GF-D8 (cell line): Measurements from ENCODE around the gene NGEF.
"Not testable (repeated sequence)": the region's sequence is repeated elsewhere in the genome, so short reads cannot be mapped to it uniquely, and the experiment has no call there.

Experiments used
- DNase-seq: peaks from one replicate; lab custom pipeline; 2025; lab: John Stamatoyannopoulos, UW

NGEF gene, protein sequence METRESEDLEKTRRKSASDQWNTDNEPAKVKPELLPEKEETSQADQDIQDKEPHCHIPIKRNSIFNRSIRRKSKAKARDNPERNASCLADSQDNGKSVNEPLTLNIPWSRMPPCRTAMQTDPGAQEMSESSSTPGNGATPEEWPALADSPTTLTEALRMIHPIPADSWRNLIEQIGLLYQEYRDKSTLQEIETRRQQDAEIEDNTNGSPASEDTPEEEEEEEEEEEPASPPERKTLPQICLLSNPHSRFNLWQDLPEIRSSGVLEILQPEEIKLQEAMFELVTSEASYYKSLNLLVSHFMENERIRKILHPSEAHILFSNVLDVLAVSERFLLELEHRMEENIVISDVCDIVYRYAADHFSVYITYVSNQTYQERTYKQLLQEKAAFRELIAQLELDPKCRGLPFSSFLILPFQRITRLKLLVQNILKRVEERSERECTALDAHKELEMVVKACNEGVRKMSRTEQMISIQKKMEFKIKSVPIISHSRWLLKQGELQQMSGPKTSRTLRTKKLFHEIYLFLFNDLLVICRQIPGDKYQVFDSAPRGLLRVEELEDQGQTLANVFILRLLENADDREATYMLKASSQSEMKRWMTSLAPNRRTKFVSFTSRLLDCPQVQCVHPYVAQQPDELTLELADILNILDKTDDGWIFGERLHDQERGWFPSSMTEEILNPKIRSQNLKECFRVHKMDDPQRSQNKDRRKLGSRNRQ

DNA sequence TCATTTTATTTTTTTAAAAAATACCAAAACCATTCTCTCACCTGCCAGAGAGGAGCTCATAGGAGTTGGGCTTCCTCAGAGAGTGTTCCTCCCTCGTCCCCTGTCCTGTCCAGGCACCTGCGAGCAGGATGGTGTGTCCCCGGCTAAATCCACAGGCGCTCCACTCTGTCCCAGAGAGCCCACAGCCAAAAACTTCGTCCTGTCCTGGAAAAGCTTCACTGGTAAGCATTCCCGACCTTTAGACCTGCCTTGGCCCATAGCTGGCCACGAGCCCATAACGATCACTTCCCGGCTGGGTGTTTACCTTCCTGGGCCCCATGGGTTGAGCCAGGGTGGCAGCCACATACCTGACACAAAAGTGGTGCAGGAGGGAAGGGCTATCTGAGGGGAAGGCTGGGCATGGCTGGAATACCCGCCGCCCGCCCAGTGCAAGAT, at the start of gene NGEF:
TSS of gene NGEF (minus strand) at position 230 of the 435 bp plus-strand sequence. CDS start 38,366 bp downstream, outside the sequence.
- DNase-seq, result no peak

DNA sequence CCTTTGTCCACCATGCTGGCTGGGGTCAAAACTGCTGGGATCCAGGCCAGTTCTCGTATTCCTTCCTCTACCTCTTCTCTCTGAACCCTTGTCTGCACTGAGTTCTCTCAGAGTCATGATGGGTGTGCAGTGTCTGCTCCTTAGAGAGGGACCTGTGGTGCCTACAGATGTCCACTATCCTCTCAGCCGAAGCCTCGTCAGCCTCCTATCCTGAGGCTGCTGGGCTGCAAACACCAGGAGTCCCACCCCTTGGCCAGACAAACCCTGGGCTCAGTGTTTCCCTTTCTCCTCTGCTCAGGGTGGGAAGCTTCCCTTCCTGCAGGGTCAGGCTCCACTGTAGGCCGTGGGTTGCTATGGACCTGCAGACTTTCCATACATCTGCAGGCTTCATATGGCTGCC, 49.4 kb upstream of the NGEF start:
- no peak for DNase-seq

DNA sequence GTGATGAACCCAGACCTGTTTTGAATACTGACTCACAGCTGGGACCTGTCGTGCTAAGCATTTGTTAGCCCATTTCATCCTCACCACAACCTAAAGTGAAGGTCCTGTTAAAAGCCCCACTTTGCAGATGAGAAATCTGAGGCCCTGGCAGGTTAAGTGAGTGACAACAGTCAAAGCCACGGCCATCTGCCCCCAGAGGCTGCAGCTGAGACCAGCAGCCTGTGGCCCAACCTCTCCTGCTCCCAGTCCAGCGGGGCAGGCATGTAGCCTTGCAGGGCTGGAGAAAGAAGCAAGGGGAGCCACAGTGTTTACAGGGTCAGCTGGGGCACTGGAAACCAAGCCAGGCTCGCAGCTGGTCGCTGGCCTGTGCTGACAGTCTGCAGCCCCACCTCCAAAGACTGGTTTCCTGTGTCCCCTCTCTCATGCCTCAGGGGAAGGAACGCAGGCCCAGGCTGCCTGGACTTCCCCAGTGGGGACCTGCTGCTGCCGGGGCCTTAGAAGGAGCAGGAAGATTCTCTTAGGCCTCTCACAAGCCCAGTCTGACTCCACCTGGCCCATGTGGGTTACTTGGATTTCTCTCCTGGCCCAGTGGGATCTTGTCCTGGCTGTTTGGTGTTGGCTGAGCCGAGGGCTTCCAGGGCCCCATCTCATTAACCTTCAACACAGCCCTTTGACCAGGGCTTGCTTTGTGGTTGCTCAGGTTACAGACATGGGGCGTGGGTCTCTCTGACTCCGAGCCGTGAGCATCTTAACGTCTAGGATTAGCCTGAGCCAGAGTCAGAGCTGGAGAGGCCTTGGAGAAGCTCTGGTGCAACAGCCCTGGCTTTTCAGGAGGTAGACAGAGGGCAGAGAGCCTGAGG, 48.8 kb upstream of the NGEF start:
- peak; percentile 14 for DNase-seq

DNA sequence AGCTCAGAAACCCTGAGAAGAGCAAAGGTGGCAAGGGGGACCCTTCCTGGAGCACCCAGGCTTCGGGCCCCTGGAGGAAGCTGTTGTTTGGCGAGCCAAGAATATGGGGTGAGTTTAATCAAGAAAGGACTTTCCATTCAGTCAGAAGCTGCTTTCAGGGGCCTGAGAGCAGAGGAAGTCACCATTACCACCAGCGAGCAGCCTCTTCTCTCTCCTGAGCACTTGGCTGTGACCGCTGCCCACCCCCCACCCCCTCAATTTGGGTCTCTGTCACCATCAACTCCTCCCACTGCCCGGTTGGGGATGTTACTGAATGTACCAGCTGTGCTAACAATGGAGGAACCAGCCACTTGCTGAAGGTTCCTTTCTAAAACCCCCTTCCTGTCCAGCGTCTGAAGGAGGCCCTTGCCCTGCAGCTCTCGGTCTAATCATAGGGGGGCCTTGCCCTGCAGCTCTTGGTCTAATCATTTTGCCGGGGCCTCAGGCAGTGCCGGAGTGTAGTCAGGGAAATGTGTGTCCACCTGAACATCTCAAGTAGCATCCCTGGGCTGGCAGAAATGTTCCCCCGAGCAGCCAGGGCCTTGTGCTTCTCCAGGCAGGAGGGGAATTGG, 48.0 kb upstream of the NGEF start:
- DNase-seq, result peak; percentile 47

DNA sequence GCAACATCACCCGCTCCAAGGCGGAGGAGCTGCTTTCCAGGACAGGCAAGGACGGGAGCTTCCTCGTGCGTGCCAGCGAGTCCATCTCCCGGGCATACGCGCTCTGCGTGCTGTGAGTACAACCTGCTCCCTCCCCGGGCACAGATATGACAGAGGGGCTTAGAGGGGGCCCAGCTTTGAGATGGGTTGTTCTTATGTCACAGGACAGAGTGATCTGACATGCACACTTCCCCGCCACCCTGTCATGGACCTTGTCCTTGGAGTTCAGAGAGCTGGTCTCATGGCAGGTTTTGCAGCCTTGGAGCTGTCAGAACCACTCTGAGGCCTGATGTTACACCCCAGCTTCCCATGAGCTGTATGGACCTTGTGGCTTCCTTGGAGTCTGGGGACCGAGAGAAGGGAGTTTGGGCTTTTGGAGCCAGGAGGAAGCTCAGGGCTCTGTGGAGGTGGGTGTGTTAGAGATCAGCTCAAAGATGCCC, 47.5 kb upstream of the NGEF start:
- DNase-seq, result no peak

DNA sequence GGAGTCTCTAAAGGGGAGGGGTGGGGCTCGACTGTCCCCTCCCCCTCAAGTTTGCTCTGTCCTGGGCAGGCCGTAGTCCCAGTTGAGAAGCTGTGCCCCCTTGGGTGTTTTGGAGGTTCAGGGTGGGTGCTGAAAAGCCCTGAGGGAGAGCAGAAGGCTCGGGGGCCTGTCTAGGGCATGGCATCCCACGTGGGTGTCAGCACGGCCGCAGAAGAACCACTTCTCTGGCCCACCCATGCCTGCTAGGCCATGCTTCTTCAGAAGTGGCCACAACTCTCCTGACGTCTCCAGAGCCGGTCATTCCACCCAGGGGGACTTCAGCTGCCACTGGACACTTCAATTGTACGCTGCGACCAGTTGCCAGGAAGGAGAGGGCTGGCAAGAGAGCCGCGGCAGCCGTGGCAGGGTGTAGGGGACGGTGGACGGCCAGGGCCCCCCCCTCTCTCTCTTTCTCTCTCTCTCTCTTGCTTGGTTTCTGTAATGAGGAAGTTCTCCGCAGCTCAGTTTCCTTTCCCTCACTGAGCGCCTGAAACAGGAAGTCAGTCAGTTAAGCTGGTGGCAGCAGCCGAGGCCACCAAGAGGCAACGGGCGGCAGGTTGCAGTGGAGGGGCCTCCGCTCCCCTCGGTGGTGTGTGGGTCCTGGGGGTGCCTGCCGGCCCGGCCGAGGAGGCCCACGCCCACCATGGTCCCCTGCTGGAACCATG, 46.9 kb upstream of the NGEF start, which contains the start of gene INPP5D:
TSS of gene INPP5D (plus strand) at position 546 of the 704 bp plus-strand sequence. CDS start at position 683, 137 bp downstream.
- DNase-seq, result peak; percentile 90

DNA sequence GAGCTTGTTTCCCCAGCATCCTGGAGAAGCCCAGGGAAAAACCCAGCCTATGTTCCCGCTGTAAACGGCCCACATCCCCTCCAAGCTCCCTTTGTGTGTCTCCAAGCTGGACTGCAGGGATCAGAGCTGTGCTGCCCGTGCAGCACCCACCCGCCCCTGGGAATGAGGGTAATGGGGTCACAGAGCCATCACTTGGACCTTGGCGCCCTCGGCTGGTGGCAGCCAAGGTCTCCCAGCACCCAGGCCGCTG, 46.4 kb upstream of the NGEF start:
- no peak for DNase-seq

DNA sequence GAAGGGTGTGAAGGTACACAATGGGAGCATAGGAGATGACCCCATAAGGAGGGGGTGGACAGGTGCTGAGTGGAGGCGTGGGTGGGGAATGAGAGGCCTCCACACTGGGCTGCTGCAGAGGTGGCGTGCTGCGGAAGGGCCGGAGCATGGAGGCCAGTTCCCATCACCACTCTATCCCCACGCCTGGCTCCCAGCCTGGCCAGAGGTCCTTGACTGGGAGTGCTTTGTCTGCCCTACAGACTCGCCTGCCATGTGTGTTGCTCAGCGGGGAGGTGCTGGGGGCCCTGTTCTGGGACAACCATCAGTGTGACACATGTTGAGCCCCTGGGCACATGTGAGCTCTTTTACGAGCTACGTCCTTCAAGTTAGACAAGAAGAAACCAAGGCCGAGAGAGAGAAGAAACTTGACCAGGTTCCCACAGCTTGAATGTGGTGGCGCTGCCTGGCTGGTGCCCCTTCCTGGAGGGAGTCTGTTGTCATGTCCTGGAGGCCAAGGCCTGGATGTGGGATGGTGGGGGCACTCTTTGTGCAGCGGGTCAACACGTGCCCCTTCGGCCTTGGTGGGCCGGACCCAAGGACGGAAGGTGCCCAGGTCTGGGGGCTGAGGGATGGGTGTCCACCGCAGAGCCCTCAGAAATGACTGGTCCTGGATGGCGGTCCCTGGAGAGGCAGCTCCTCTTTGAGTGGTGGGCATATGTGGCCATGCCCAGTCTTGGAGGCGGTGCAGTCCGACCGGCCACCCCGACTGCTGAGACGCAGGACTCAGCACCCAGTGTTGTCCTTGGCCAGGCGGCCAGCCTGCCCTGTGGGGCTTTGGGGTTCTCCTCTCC, 45.9 kb upstream of the NGEF start:
- no peak for DNase-seq

DNA sequence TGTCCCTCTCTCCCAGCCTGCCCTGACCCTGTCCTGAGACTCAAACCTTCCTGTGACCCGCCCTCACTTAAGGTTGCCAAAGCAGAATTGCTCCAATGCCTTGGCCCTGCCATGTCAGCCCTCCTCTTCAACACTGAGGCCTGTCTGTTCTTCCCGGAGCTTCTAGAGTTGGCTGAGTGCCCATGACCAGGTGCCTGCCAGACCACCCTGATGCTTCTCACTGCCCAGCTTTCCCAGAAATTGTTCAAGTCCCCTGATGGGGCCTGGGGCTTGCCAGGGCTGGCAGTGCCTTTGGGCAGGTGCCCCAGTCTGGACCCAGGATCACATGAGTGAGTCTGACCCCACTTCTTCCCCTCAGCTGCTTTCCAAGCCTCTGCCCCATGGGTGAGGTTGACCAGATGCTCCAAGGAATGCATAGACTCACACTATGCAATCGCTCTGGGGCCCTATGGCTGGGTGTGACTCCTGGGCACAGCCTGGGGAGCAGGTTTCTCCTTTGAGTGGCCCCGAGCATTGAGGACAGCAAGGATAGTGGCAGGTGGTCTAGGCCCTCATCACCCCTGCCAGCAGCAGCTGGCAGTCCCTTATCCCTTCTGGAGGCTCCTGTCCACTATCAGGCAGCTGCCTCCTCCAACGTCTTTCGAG, 44.0 kb upstream of the NGEF start:
- no peak for DNase-seq

DNA sequence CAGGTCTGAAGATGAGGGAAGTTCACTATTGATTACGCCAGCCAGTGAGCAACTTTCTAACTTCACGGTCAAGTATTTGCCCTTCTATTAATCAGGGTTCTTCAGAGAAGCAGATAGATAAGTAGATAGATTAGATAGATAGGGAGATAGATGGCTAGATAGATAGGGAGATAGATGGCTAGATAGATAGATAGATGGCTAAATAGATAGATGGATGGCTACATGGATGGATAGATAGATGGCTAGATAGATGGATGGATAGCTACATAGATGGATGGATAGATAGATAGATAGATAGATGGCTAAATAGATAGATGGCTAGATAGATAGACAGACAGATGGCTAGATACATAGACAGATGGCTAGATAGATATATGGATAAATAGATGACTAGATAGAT, 42.3 kb upstream of the NGEF start:
- DNase-seq, result no peak

DNA sequence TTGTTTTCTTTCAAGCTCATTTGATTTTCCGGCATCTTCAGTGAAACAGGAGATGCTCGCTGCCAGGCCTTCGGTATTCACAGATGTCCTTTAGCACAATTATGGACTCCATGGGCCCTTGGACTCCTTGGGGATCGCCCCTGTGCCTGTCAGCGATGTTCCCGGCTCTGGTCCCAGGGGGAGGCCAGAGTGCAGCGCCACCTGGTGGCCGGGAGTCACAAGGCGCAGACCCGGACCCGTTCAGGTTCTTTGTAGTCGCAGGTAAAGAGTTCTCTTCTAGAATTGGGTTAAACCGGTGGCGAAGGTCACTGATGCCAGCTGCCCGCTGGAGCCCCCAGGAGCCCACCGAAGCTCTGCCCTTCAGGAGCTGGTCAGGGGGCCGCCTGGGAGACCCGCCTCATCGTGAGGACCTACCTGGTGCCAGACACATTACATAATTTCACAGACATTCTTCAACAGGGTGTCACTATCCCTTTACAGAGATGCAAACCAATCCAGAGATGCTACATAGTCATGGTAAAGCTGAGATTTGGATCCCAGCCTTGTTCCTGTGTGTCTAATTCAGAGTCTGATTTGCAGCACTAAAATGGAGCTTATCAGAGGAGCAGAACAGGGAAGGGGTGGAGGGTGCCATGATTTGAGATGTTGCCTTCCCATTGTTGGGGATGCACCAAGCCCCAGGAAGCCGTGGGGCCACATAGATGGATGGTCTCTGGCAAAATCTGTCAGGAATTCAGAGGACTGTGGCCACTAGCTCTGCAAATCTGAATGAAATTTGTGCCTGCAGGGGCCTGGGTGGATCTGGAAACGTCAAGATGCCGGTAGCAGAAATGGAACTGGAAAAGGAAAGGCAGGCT, 41.1 kb upstream of the NGEF start:
- no peak for DNase-seq

DNA sequence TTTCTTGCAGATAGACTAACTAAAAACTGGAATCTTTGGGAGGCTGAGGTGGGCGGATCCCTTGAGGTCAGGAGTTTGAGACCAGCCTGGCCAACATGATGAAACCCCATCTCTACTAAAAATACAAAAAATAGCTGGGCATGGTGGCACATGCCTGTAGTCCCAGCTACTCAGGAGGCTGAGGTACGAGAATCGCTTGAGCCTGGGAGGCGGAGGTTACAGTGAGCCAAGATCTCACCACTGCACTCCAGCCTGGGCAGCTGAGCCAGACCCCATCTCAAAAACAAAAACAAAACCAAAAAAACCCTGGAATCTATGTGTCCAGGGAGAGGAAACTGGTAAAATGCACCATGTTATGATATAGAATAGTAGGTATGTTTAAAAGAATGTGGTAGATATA, 39.5 kb upstream of the NGEF start:
- DNase-seq, result not testable (repeated sequence)

DNA sequence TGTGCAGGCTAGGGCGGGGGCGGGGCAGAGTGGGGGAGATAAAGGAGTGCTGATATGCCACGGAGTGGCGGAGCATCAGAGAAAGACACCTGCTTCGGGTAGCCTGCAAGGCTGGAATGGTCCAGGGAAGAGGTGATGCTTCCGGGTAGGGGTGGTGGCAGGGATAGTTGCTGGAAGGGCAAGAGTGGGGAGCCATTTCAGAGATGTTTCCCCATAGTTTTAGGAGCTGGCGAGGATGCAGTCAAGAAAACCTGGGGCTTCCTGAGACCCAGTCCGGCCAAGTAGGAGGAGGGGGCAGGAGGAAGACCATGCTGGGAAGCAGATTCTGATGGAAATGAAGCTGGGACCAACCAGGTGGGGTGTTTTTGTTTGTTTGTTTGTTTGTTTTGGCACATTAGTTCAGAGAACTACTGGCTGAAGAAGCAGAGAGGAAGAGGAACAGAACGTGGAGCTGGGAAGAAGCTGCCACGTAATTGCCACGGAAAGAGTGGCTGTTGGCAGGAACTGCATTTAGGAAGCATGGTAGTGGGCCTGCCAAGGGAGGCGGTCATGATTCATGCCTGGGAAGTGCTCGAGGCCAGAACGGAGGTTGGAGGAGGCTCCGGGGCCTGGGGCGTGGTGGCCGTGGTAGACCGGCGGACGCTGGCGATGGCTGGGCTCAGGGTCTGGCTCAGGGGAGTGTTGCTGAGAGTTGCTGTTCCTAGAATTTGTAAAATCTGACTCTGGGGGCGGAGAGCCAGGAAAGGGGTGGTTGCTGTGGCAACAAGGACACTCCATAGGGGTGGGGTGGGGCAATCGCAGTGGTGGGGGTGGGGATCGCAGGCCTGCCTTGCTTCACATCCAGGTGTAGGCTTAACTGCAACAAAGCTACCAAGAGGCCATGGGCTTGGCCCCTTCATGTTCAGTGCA, 38.4 kb upstream of the NGEF start:
- DNase-seq, result no peak

DNA sequence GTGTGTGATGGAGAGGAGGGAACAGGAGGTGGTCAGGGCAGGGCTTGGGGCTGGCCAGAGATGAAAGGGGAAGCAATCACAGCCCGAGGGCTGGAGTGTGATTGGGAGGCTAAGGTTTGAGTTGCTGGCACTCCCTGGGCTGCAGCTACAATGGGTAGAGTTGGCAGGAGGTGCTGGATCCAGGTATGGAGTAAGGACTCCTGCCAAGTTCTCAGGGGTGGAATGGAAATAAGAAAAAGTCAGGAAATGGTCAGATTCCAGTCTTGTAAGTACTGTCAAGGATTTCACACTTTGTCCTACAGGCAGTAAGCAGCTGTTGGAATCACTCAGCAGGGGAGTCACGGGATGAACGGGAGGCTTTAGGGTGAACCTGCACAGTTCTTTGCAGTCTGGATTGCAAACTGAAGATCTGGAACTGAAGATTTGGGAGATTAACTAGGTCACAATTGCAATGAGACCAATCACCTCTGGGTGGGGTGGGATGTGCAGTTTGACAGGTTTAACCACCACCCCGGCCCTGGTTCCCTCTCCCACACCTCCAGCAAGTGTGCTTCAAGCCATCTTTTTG, 36.2 kb upstream of the NGEF start:
- no peak for DNase-seq

DNA sequence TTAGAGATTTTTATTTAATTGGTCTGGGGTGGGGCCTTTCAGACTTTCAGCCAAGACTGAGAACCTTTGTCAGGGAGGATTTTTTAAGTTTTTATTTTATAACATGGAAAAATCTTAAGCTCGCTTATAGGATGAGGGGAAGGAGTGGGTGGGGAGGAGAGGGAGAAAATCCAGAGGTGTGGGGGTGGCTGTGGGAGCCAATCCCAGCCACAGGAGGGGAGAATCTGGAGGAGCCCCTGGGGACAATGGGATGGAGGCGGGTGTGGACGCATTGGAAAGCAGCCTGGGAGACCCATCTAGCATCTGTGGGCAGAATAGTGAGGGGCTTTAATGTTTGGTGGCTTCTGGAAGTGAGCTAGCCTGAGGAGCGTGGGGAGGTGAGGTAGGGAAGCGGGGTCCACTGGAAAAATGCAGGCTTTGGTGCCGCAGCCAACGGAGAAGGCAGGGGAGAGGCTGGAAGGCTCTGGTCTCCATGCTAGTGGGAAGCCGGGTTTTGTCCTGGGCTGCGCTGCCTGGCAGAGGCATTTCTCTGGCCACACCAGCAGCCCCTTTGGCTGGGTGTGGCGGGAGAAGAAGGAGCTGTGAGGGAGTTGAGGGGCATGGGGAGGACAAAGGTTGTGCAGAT, 35.6 kb upstream of the NGEF start:
- no peak for DNase-seq

DNA sequence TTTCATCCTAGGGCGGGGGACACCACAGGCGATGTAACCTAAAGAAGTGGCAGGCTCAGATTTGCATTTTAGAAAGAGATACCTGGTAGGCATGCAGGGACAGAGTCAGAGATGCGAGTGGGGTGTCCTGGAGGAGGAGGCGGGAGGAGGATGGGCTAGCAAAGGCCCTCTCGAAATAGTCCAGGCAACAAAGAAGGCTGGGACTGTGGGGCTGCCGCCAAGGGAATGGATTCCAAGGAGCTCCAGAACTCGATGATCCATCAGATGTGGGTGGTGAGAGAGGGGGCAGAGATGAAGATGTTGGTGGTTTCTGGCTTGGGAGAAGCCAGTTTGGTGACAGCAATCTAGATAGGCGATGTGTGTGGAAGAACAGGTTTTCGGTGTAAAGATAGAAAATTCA, 34.6 kb upstream of the NGEF start:
- no peak for DNase-seq

DNA sequence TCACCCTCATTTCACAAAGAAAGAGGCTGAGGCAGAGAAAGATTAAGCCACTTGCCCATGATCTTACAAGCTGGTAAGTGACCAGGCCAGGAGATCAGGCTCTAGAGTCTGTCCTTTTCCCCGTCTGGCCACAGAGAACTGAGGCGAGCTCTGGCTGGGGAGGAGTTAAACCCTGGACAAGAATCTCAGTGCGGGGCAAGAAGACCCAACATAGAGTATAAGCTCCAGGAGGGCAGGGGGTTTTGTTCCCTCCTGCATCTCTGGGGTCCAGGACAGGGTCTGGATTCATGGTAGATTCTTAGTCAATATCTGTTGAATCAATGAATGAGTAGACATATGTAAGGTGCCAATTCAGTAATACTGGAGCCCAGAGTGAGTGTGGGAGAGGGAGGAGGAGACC, 34.1 kb upstream of the NGEF start:
- DNase-seq, result no peak
